Prostate gland (tissue), 2 donors: ENCODE measurements around the gene CABLES2.

Experiments used
- POLR2AphosphoS5 ChIP-seq: sonication (generic); formaldehyde crosslinking; IDR thresholded peaks from one replicate; pipeline ENCODE4 v1.6.1; 2017; ENCODE audit warnings: antibody characterized with exemption
- TF ChIP-seq, protein P1 (sequence below), 4 experiments: fragments of 200-600 bp in 2 of 4; fragments of 450-650 bp in 2 of 4; sonication (generic) in 2 of 4; IDR thresholded peaks; 1 replicate in 3 of 4; 2 replicates in 1 of 4; pipeline ENCODE4 v1.5.1; 2016 to 2019; ENCODE audit warnings: antibody characterized with exemption in 4 of 4, mild to moderate bottlenecking in 2 of 4, moderate library complexity in 2 of 4

DNA sequence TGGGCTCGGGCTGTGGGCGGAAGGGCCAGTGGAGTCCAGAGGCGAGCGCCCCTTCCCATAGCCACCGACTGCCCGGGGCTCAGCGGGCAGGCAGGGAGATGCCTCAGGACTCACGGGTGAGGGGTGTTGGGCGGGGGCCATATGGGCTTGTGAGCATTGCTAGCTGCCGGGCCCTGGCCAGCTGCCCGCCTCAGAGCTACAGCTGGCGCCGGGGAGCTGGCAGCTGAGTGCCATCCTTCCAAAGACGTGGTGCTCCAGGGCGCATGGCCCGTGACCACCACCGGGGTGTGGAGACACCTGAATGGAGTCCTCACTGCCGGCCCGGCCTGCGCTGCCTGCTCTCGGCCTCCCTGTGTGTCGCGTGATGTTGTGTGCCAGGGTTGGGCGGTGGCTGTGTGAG is 30.8 kb upstream of the CABLES2 start:
- TF ChIP-seq POLR2AphosphoS5, result no peak
- TF ChIP-seq, protein P1, sequence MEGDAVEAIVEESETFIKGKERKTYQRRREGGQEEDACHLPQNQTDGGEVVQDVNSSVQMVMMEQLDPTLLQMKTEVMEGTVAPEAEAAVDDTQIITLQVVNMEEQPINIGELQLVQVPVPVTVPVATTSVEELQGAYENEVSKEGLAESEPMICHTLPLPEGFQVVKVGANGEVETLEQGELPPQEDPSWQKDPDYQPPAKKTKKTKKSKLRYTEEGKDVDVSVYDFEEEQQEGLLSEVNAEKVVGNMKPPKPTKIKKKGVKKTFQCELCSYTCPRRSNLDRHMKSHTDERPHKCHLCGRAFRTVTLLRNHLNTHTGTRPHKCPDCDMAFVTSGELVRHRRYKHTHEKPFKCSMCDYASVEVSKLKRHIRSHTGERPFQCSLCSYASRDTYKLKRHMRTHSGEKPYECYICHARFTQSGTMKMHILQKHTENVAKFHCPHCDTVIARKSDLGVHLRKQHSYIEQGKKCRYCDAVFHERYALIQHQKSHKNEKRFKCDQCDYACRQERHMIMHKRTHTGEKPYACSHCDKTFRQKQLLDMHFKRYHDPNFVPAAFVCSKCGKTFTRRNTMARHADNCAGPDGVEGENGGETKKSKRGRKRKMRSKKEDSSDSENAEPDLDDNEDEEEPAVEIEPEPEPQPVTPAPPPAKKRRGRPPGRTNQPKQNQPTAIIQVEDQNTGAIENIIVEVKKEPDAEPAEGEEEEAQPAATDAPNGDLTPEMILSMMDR (IDR thresholded peaks at IDR 0.05), result no peak
